OCI-LY1 (cell line): ENCODE results near the gene RAB21.

Experiments
- EZH2 ChIP-seq: fragments of 200-600 bp; sonication (generic), shearing (Covaris generic); IDR thresholded peaks from 2 replicates; pipeline ENCODE4 v1.8.0; 2017; ENCODE audit warnings: borderline replicate concordance, mixed run types, mild to moderate bottlenecking, antibody characterized with exemption, low read length, moderate library complexity, mixed read lengths
- TF ChIP-seq, protein P1 (sequence below): fragments of 200-600 bp; sonication (generic), shearing (Covaris generic); IDR thresholded peaks from 2 replicates; pipeline ENCODE4 v1.5.1; 2017; ENCODE audit warnings: mild to moderate bottlenecking, antibody characterized with exemption, low read length, moderate library complexity, mixed read lengths

- TF ChIP-seq, protein P1, sequence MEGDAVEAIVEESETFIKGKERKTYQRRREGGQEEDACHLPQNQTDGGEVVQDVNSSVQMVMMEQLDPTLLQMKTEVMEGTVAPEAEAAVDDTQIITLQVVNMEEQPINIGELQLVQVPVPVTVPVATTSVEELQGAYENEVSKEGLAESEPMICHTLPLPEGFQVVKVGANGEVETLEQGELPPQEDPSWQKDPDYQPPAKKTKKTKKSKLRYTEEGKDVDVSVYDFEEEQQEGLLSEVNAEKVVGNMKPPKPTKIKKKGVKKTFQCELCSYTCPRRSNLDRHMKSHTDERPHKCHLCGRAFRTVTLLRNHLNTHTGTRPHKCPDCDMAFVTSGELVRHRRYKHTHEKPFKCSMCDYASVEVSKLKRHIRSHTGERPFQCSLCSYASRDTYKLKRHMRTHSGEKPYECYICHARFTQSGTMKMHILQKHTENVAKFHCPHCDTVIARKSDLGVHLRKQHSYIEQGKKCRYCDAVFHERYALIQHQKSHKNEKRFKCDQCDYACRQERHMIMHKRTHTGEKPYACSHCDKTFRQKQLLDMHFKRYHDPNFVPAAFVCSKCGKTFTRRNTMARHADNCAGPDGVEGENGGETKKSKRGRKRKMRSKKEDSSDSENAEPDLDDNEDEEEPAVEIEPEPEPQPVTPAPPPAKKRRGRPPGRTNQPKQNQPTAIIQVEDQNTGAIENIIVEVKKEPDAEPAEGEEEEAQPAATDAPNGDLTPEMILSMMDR: no peak
- no peak for TF ChIP-seq EZH2
Measured at GRCh38 chr12:71719647-71720370, 34.9 kb upstream of the RAB21 start.
